ENCODE results near the gene MED25.

Gene MED25

GRCh38 chr19:49800771-49801170 is 17.3 kb upstream of the MED25 start:
- TF ChIP-seq ESRRG (CRISPR knock-in tag; IDR thresholded peaks at IDR 0.05) (no peak), TCF4 (CRISPR knock-in tag; IDR thresholded peaks at IDR 0.05; ENCODE audit: borderline replicate concordance) (no peak), SNAI2 (CRISPR knock-in tag; IDR thresholded peaks at IDR 0.05) (no peak), TOX (CRISPR knock-in tag; IDR thresholded peaks at IDR 0.05; ENCODE audit: borderline replicate concordance) (no peak), BACH2 (CRISPR knock-in tag; IDR thresholded peaks at IDR 0.05; ENCODE audit: borderline replicate concordance) (no peak), ZFP30 (CRISPR knock-in tag; IDR thresholded peaks at IDR 0.05) (no peak), ZNF8 (CRISPR knock-in tag; IDR thresholded peaks at IDR 0.05) (no peak), PPARA (CRISPR knock-in tag; IDR thresholded peaks at IDR 0.05; ENCODE audit: borderline replicate concordance) (no peak), RARB (CRISPR knock-in tag; IDR thresholded peaks at IDR 0.05) (no peak)
- no peak for ATAC-seq

GRCh38 chr19:49801401-49801888 is 16.6 kb upstream of the MED25 start:
- TF ChIP-seq ZFP3 (CRISPR knock-in tag; IDR thresholded peaks at IDR 0.05) = no peak
- ATAC-seq = no peak

GRCh38 chr19:49801966-49802661 is 16.0 kb upstream of the MED25 start:
- TF ChIP-seq ARNTL (CRISPR knock-in tag; IDR thresholded peaks at IDR 0.05; ENCODE audit: borderline replicate concordance, low read depth) = no peak
- TF ChIP-seq ISL1 (CRISPR knock-in tag; IDR thresholded peaks at IDR 0.05) = no peak
- no peak for TF ChIP-seq OSR1 (CRISPR knock-in tag; IDR thresholded peaks at IDR 0.05)
- TF ChIP-seq TSHZ2 (CRISPR knock-in tag; IDR thresholded peaks at IDR 0.05) = no peak
- no peak for TF ChIP-seq BACH2 (CRISPR knock-in tag; IDR thresholded peaks at IDR 0.05; ENCODE audit: borderline replicate concordance)
- no peak for TF ChIP-seq ZC3H10 (CRISPR knock-in tag; IDR thresholded peaks at IDR 0.05)
- TF ChIP-seq GLIS3 (CRISPR knock-in tag; IDR thresholded peaks at IDR 0.05) = no peak
- no peak for TF ChIP-seq ESRRG (CRISPR knock-in tag; IDR thresholded peaks at IDR 0.05)
- no peak for TF ChIP-seq ZNF8 (CRISPR knock-in tag; IDR thresholded peaks at IDR 0.05)
- TF ChIP-seq RARB (CRISPR knock-in tag; IDR thresholded peaks at IDR 0.05) = no peak
- TF ChIP-seq ZNF565 (CRISPR knock-in tag; conservative IDR thresholded peaks at IDR 0.05; ENCODE audit: low read depth) = no peak
- TF ChIP-seq TCF4 (CRISPR knock-in tag; IDR thresholded peaks at IDR 0.05; ENCODE audit: borderline replicate concordance) = no peak
- TF ChIP-seq TOX (CRISPR knock-in tag; IDR thresholded peaks at IDR 0.05; ENCODE audit: borderline replicate concordance) = no peak
- no peak for TF ChIP-seq SNAI2 (CRISPR knock-in tag; IDR thresholded peaks at IDR 0.05)
- no peak for TF ChIP-seq ZFP3 (CRISPR knock-in tag; IDR thresholded peaks at IDR 0.05)
- no peak for TF ChIP-seq PPARA (CRISPR knock-in tag; IDR thresholded peaks at IDR 0.05; ENCODE audit: borderline replicate concordance)
- TF ChIP-seq CSDC2 (CRISPR knock-in tag; IDR thresholded peaks at IDR 0.05) = no peak
- TF ChIP-seq CSRNP3 (CRISPR knock-in tag; IDR thresholded peaks at IDR 0.05) = no peak
- no peak for TF ChIP-seq CREB5 (CRISPR knock-in tag; IDR thresholded peaks at IDR 0.05; ENCODE audit: low read depth)
- peak; percentile 97 for ATAC-seq

GRCh38 chr19:49802836-49803528 is 15.1 kb upstream of the MED25 start:
- no peak for TF ChIP-seq TOX (CRISPR knock-in tag; IDR thresholded peaks at IDR 0.05; ENCODE audit: borderline replicate concordance)
- TF ChIP-seq ESRRG (CRISPR knock-in tag; IDR thresholded peaks at IDR 0.05) = no peak
- no peak for TF ChIP-seq PATZ1 (CRISPR knock-in tag; IDR thresholded peaks at IDR 0.05; ENCODE audit: borderline replicate concordance)
- TF ChIP-seq GLIS3 (CRISPR knock-in tag; IDR thresholded peaks at IDR 0.05) = no peak
- no peak for ATAC-seq
